NK-92 treated with Interleukin-12 subunit alpha and Interleukin-12 subunit beta, amount 100 ng/mL, for 24 hours (cell line): ENCODE results near the gene ACTA2.

ENCODE experiments used
- DNase-seq: peaks from one replicate; lab custom pipeline; 2025; lab: John Stamatoyannopoulos, UW

The ACTA2 gene

GRCh38 chr10:88980800-88981199 lies 28.2 kb upstream of the ACTA2 start:
- DNase-seq, result no peak

- no peak for DNase-seq
Observed at GRCh38 chr10:88980247-88980646, 27.7 kb upstream of the ACTA2 start.

- no peak for DNase-seq
Observed at GRCh38 chr10:88979603-88980002, 27.0 kb upstream of the ACTA2 start.

GRCh38 chr10:88979153-88979562 lies 26.6 kb upstream of the ACTA2 start:
- no peak for DNase-seq

GRCh38 chr10:88978463-88978862 lies 25.9 kb upstream of the ACTA2 start:
- no peak for DNase-seq

GRCh38 chr10:88975377-88975720 lies 22.8 kb upstream of the ACTA2 start:
- DNase-seq, result no peak

GRCh38 chr10:88974446-88975376 lies 22.1 kb upstream of the ACTA2 start:
- no peak for DNase-seq

GRCh38 chr10:88974012-88974411 lies 21.4 kb upstream of the ACTA2 start:
- no peak for DNase-seq

GRCh38 chr10:88971221-88972061 lies 18.9 kb upstream of the ACTA2 start:
- no peak for DNase-seq

- DNase-seq, result no peak
Observed at GRCh38 chr10:88968391-88968790, 15.8 kb upstream of the ACTA2 start.

GRCh38 chr10:88966797-88967196 lies 14.2 kb upstream of the ACTA2 start:
- no peak for DNase-seq

GRCh38 chr10:88964869-88965415 lies 12.4 kb upstream of the ACTA2 start:
- DNase-seq, result no peak

- DNase-seq, result no peak
Observed at GRCh38 chr10:88964360-88964759, 11.8 kb upstream of the ACTA2 start.

- DNase-seq, result no peak
Observed at GRCh38 chr10:88963318-88963717, 10.7 kb upstream of the ACTA2 start.

- DNase-seq, result no peak
Observed at GRCh38 chr10:88962336-88962735, 9.8 kb upstream of the ACTA2 start.

- no peak for DNase-seq
Observed at GRCh38 chr10:88961266-88961665, 8.7 kb upstream of the ACTA2 start.

GRCh38 chr10:88960802-88961201 lies 8.2 kb upstream of the ACTA2 start:
- no peak for DNase-seq

GRCh38 chr10:88958721-88959120 lies 6.1 kb upstream of the ACTA2 start:
- no peak for DNase-seq

GRCh38 chr10:88957381-88957780 lies 4.8 kb upstream of the ACTA2 start:
- DNase-seq, result no peak

- no peak for DNase-seq
Observed at GRCh38 chr10:88954458-88955083, 2.0 kb upstream of the ACTA2 start.

GRCh38 chr10:88953662-88954061 lies 1.1 kb upstream of the ACTA2 start:
- DNase-seq, result no peak
